ENCODE data around the gene ZNF821. TPM values are rescaled to one million over a fixed set of nuclear protein-coding genes. Genes with fewer than 3 reads are reported as not detected.
"Not testable (repeated sequence)": the region's sequence is repeated elsewhere in the genome, so short reads cannot be mapped to it uniquely, and the experiment has no call there.

ZNF821 gene
- total RNA-seq, 2 donors from 2014 or later: 8.6 to 8.9 TPM

DNA sequence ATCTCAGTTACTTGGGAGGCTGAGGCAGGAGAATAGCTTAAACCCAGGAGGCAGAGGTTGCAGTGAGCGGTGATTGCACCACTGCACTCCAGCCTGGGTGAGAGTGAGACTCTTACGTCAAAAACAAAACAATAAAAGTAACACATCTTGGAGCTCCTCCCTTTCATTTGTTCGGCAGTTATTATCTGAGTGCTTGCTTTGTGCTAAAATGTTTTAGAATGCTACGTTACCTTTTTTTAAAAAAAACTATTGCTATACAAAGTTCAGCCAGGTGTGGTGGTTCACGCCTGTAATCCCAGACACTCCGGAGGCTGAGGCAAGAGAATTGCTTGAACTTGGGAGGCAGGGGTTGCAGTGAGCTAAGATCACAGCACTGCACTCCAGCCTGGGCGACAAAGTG is 27.1 kb upstream of the ZNF821 start:
- intact Hi-C loops (cut with DNase I): no loop called here
- H3K27me3 ChIP-seq: no peaks in the 10 kb centered on the region
- peaks cover 23% of the 10 kb centered on the region for H3K4me1 ChIP-seq
- DNase-seq (peak in 1 of 4 donors; percentile 45), ATAC-seq (no peak)
- H3K36me3 ChIP-seq (replicated peaks in 1 of 2; ENCODE audit: insufficient read depth in 1 of 2, low read depth in 2 of 2): no peaks in the 10 kb centered on the region
- H3K27ac ChIP-seq: peak overlapping the region in 1 of 4 donors; percentile 17
- TF ChIP-seq, protein P1, sequence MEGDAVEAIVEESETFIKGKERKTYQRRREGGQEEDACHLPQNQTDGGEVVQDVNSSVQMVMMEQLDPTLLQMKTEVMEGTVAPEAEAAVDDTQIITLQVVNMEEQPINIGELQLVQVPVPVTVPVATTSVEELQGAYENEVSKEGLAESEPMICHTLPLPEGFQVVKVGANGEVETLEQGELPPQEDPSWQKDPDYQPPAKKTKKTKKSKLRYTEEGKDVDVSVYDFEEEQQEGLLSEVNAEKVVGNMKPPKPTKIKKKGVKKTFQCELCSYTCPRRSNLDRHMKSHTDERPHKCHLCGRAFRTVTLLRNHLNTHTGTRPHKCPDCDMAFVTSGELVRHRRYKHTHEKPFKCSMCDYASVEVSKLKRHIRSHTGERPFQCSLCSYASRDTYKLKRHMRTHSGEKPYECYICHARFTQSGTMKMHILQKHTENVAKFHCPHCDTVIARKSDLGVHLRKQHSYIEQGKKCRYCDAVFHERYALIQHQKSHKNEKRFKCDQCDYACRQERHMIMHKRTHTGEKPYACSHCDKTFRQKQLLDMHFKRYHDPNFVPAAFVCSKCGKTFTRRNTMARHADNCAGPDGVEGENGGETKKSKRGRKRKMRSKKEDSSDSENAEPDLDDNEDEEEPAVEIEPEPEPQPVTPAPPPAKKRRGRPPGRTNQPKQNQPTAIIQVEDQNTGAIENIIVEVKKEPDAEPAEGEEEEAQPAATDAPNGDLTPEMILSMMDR (IDR thresholded peaks at IDR 0.05): no peak
- no peaks in the 10 kb centered on the region for H3K9me3 ChIP-seq
- no peak overlapping the region for H3K4me3 ChIP-seq
- 62 to 68% methylated on average over 7 of the region's 7 CpGs for WGBS, 2 donors

GRCh38 chr16:71905765-71906164 is 21.8 kb upstream of the ZNF821 start:
- ATAC-seq; H3K9me3 ChIP-seq; H3K4me3 ChIP-seq; H3K27ac ChIP-seq; intact Hi-C loops (cut with DNase I); H3K27me3 ChIP-seq; DNase-seq; H3K36me3 ChIP-seq (replicated peaks in 1 of 2; ENCODE audit: insufficient read depth in 1 of 2, low read depth in 2 of 2): not testable (repeated sequence)
- peaks cover 28% of the 10 kb centered on the region for H3K4me1 ChIP-seq
- whole genome bisulfite sequencing, 2 donors: 83% methylated on average over 6 of the region's 6 CpGs

GRCh38 chr16:71904239-71904638 is 20.3 kb upstream of the ZNF821 start:
- 87% methylated on average over 7 to 9 of the region's 9 CpGs for WGBS, 2 donors
- Histone ChIP-seq H3K4me3 (no peak overlapping the region), H3K27me3 (no peaks in the 10 kb centered on the region), H3K27ac (no peak overlapping the region), H3K36me3 (replicated peaks in 1 of 2; ENCODE audit: insufficient read depth in 1 of 2, low read depth in 2 of 2) (no peaks in the 10 kb centered on the region), H3K4me1 (peaks cover 33% of the 10 kb centered on the region), H3K9me3 (no peaks in the 10 kb centered on the region)
- ATAC-seq: no peak
- intact Hi-C loops (cut with DNase I): no loop called here
- no peak for DNase-seq
- no peak for TF ChIP-seq POLR2A (IDR thresholded peaks at IDR 0.05)

DNA sequence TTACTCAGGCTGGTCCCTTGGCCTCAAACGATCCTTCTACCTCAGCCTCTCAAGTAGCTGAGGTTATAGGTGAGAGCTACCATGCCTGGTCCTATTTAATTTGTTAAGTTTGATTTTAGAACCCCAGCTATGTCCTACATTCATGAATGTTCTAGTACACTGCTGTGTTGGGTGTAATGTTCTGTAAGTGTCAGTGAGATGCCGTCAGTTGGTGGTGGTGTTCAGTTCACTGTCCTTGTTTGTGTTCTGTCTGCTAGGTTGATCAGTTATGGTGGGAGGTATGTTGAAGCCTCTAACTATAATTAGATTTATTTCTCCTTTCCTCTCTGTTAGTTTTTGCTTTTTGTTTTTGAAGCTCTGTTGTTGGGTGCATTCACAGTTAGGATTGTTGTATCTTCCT is 19.6 kb upstream of the ZNF821 start:
- no peak for DNase-seq
- no peaks in the 10 kb centered on the region for H3K36me3 ChIP-seq (replicated peaks in 1 of 2; ENCODE audit: insufficient read depth in 1 of 2, low read depth in 2 of 2)
- no peaks in the 10 kb centered on the region for H3K27me3 ChIP-seq
- intact Hi-C loops (cut with DNase I): no loop called here
- H3K4me3 ChIP-seq: no peak overlapping the region
- WGBS, 2 donors: 85 to 89% methylated on average over 2 of the region's 2 CpGs
- no peak for TF ChIP-seq POLR2A (IDR thresholded peaks at IDR 0.05)
- TF ChIP-seq, protein P1 (IDR thresholded peaks at IDR 0.05): no peak
- H3K4me1 ChIP-seq: peaks cover 38% of the 10 kb centered on the region
- no peak for ATAC-seq
- no peaks in the 10 kb centered on the region for H3K9me3 ChIP-seq
- H3K27ac ChIP-seq: no peak overlapping the region

GRCh38 chr16:71902656-71903365 is 18.8 kb upstream of the ZNF821 start:
- H3K4me1 ChIP-seq: peaks cover 46% of the 10 kb centered on the region
- no peak overlapping the region for H3K27ac ChIP-seq
- H3K36me3 ChIP-seq (replicated peaks in 1 of 2; ENCODE audit: insufficient read depth in 1 of 2, low read depth in 2 of 2): no peaks in the 10 kb centered on the region
- intact Hi-C loops (cut with DNase I): no loop called here
- no peaks in the 10 kb centered on the region for H3K27me3 ChIP-seq
- no peaks in the 10 kb centered on the region for H3K9me3 ChIP-seq
- 87% methylated on average over 5 of the region's 5 CpGs for WGBS, 2 donors
- no peak for DNase-seq
- no peak overlapping the region for H3K4me3 ChIP-seq
- no peak for ATAC-seq
- TF ChIP-seq, protein P1 (IDR thresholded peaks at IDR 0.05): no peak
- no peak for TF ChIP-seq POLR2A (IDR thresholded peaks at IDR 0.05)

DNA sequence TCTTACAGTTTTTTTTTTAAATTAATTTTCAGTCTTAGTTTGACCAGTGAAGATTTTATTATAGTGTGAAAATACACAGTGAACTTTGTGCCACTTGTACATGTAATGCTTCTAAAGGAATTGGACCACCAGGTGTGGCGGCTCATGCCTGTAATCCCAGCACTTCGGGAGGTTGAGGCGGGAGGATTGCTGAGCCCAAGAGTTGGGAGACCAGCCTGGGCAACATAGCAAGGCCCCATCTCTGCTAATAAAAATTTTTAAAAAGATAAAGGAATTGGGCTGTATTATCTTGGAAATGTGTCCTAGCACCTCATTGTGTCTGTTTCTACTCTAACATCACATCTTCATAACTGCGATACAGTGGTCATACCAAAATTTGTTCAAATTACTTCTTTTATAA is 15.2 kb upstream of the ZNF821 start:
- H3K27me3 ChIP-seq: no peaks in the 10 kb centered on the region
- H3K27ac ChIP-seq: no peak overlapping the region
- intact Hi-C loops (cut with DNase I): loop anchor here (10.0 kb wide), 1 partner anchor 84 kb away; no protein-coding TSS in a partner anchor
- H3K4me1 ChIP-seq: peaks cover 60% of the 10 kb centered on the region
- no peaks in the 10 kb centered on the region for H3K9me3 ChIP-seq
- 97 to 98% methylated on average over 4 of the region's 4 CpGs for WGBS, 2 donors
- no peak for DNase-seq
- no peaks in the 10 kb centered on the region for H3K36me3 ChIP-seq (replicated peaks in 1 of 2; ENCODE audit: insufficient read depth in 1 of 2, low read depth in 2 of 2)
- no peak for ATAC-seq
- no peak overlapping the region for H3K4me3 ChIP-seq
- TF ChIP-seq, protein P1 (IDR thresholded peaks at IDR 0.05): no peak
- TF ChIP-seq POLR2A (IDR thresholded peaks at IDR 0.05): no peak

All from body of pancreas (tissue), 4 donors.